Fibroblast of the aortic adventitia (primary cell): ENCODE measurements around the gene CFAP97D1. TPM values are rescaled to one million over a fixed set of nuclear protein-coding genes. Genes with fewer than 3 reads are reported as not detected.
"Not testable (repeated sequence)": the region's sequence is repeated elsewhere in the genome, so short reads cannot be mapped to it uniquely, and the experiment has no call there.

Source experiments
- DNase-seq: peaks from one replicate; pipeline ENCODE4 v3.0.0-alpha.2; 2010; ENCODE audit warnings: low read depth
- H3K4me3 ChIP-seq: 2 replicates; pipeline ENCODE4 v1.5.1; 2011; ENCODE audit warnings: low read depth, mild to moderate bottlenecking, control low read depth, low read length, moderate library complexity
- CTCF ChIP-seq: IDR thresholded peaks from 2 replicates; pipeline ENCODE4 v1.5.1; 2011; ENCODE audit warnings: mild to moderate bottlenecking, low read length, control low read depth, inconsistent platforms; ENCODE audit not compliant: insufficient read depth
- total RNA-seq: library from RNA; depleted of rRNA; stranded (reverse); fragments of >200 nt; gene quantifications from 2 replicates; pipeline ENCODE4 v1.2.3, GENCODE V29; 2012; ENCODE audit warnings: low replicate concordance

The CFAP97D1 gene
- total RNA-seq, 1 donor: not detected

- peak; percentile 6 for TF ChIP-seq CTCF
- no peak overlapping the region for H3K4me3 ChIP-seq
- DNase-seq: no peak
Measured at GRCh38 chr17:43790311-43790940, 10.2 kb downstream of the CFAP97D1 start.

GRCh38 chr17:43791589-43791988 is 11.4 kb downstream of the CFAP97D1 start:
- no peak overlapping the region for H3K4me3 ChIP-seq
- DNase-seq: peak; percentile 57
- TF ChIP-seq CTCF: no peak

GRCh38 chr17:43792668-43793067 is 12.4 kb downstream of the CFAP97D1 start:
- DNase-seq: not testable (repeated sequence)

GRCh38 chr17:43798024-43798423 is 17.8 kb downstream of the CFAP97D1 start:
- not testable (repeated sequence) for H3K4me3 ChIP-seq, DNase-seq

More at GRCh38 chr17:43792668-43793067, 12.4 kb downstream of the CFAP97D1 start:
- not testable (repeated sequence) for H3K4me3 ChIP-seq

GRCh38 chr17:43799047-43799446 is 18.8 kb downstream of the CFAP97D1 start:
- H3K4me3 ChIP-seq: no peak overlapping the region
- TF ChIP-seq CTCF: no peak
- no peak for DNase-seq

- H3K4me3 ChIP-seq: no peak overlapping the region
- DNase-seq: no peak
- TF ChIP-seq CTCF: no peak
Measured at GRCh38 chr17:43800736-43801135, 20.5 kb downstream of the CFAP97D1 start.

GRCh38 chr17:43801844-43802243 is 21.6 kb downstream of the CFAP97D1 start:
- TF ChIP-seq CTCF: no peak
- H3K4me3 ChIP-seq: no peak overlapping the region
- no peak for DNase-seq

GRCh38 chr17:43803758-43804157 is 23.5 kb downstream of the CFAP97D1 start:
- no peak overlapping the region for H3K4me3 ChIP-seq
- DNase-seq: peak; percentile 37
- no peak for TF ChIP-seq CTCF
